ENCODE data around the gene KSR2. TPM values are rescaled to one million over a fixed set of nuclear protein-coding genes. Genes with fewer than 3 reads are reported as not detected.

KSR2 gene
- total and polyA plus RNA-seq, 2 of the 4 experiments (the other 2 are of a cell fraction): not detected

GRCh38 chr12:118015944-118016343 is 47.2 kb upstream of the KSR2 start:
- H3K9me1 ChIP-seq (ENCODE audit: insufficient read depth, low read length): no peaks in the 10 kb centered on the region
- peaks cover 6% of the 10 kb centered on the region for H3K36me3 ChIP-seq (ENCODE audit: control insufficient read depth, insufficient read depth, low read length)
- no peak for DNase-seq
- peak overlapping the region; percentile 46; the same call in 1 of the 2 replicates for H3K9ac ChIP-seq (ENCODE audit: low read depth, low read length)
- H3K4me1 ChIP-seq (ENCODE audit: control insufficient read depth, insufficient read depth, low read length): no peaks in the 10 kb centered on the region
- intact Hi-C loops (cut with micrococcal nuclease): loop anchor here (5.0 kb wide), 1 partner anchor 139 kb away; no protein-coding TSS in a partner anchor
- H2AK5ac ChIP-seq (ENCODE audit: low read depth, low read length): no peak overlapping the region
- no peak overlapping the region for H3K4me3 ChIP-seq (ENCODE audit: insufficient read depth, low read depth, low read length)
- no peak overlapping the region for H4K8ac ChIP-seq (ENCODE audit: low read depth in 2 of 2, low read length in 2 of 2)
- WGBS, 2 experiments (ENCODE audit: extremely low coverage in 2 of 2, insufficient read length in 1 of 2): no CpG with 5 or more reads among the region's 9 CpGs
- H3K4me2 ChIP-seq (ENCODE audit: low read depth, low read length): peak overlapping the region; percentile 53
- CTCF ChIA-PET: interaction anchor here (0.6 to 0.7 kb wide), 3 partner anchors 31 to 235 kb away, joined by 3 to 6 read pairs (median 4); no protein-coding TSS in a partner anchor
- H3K27me3 ChIP-seq (ENCODE audit: control insufficient read depth, insufficient read depth, low read length): no peaks in the 10 kb centered on the region
- no peaks in the 10 kb centered on the region for H4K20me1 ChIP-seq (ENCODE audit: insufficient read depth, low read length)
- no peak overlapping the region for H2BK120ac ChIP-seq (ENCODE audit: low read depth, low read length)
- no TSS peak for BruUV-seq (replicated peaks)
- TF ChIP-seq MAZ (IDR thresholded peaks at IDR 0.05; ENCODE audit: borderline replicate concordance, low read depth, low read length) (no peak), CEBPB (IDR thresholded peaks at IDR 0.05; ENCODE audit: low read depth, low read length) (no peak), NFE2L2 (IDR thresholded peaks at IDR 0.05; ENCODE audit: low read depth, low read length) (no peak), CTCF (conservative IDR thresholded peaks at IDR 0.05; ENCODE audit: low read depth, low read length) (no peak), BHLHE40 (IDR thresholded peaks at IDR 0.05; ENCODE audit: low read depth, low read length) (no peak), CHD1 (IDR thresholded peaks at IDR 0.05; ENCODE audit: low read depth, low read length) (no peak), RCOR1 (IDR thresholded peaks at IDR 0.05; ENCODE audit: insufficient replicate concordance, low read length) (no peak), SMC3 (IDR thresholded peaks at IDR 0.05; ENCODE audit: low read depth, low read length) (no peak)
- H3K23ac ChIP-seq (ENCODE audit: low read depth, low read length): no peak overlapping the region
- POLR2A ChIA-PET (ENCODE audit: unreplicated experiment): interaction anchor here (0.5 kb wide), 1 partner anchor 48 kb away, joined by 4 read pairs; no protein-coding TSS in a partner anchor
- no peak overlapping the region for H3K27ac ChIP-seq (ENCODE audit: insufficient read depth, low read length)
- dilution Hi-C loops (cut with HindIII; ENCODE audit: low sequenced_read_pairs, unreplicated experiment): no loop called here
- no peak overlapping the region for H2BK20ac ChIP-seq (ENCODE audit: low read depth, low read length)
- H2AK9ac ChIP-seq (replicated peaks; ENCODE audit: low read depth, low read length, poor library complexity): no peak overlapping the region
- no peak overlapping the region for H2BK15ac ChIP-seq (ENCODE audit: low read depth, low read length)
- in situ Hi-C loops (cut with MboI; ENCODE audit: low sequenced_read_pairs): loop anchor here (10.0 kb wide), 1 partner anchor 141 kb away; no protein-coding TSS in a partner anchor
- no peak overlapping the region for H3K18ac ChIP-seq (ENCODE audit: low read depth, low read length)
- no peak for ATAC-seq (ENCODE audit: low read depth)
- peak overlapping the region; percentile 75 for H2AFZ ChIP-seq (replicated peaks; ENCODE audit: low read length, poor library complexity)
- no peak overlapping the region for H4K5ac ChIP-seq (ENCODE audit: low read depth, low read length)
- H3K79me1 ChIP-seq (ENCODE audit: low read depth in 1 of 2, low read length in 2 of 2): peaks cover 10% of the 10 kb centered on the region in 2 experiments
- no peak overlapping the region for H3K14ac ChIP-seq (replicated peaks; ENCODE audit: low read depth, low read length)
- no peak overlapping the region for H4K91ac ChIP-seq (ENCODE audit: insufficient read depth, low read depth, low read length)
- no peak overlapping the region for H2BK5ac ChIP-seq (ENCODE audit: low read depth, low read length, poor library complexity, severe bottlenecking)
- no peak overlapping the region for H3K56ac ChIP-seq (ENCODE audit: extremely low read depth, insufficient read depth, low read length)
- H3K4ac ChIP-seq (ENCODE audit: low read depth, low read length): no peak overlapping the region
- no peaks in the 10 kb centered on the region for H3K9me3 ChIP-seq (ENCODE audit: control insufficient read depth, insufficient read depth, low read length)

Measured in IMR-90 (cell line).